Measurements from ENCODE around the gene RHBG. TPM values are rescaled to one million over a fixed set of nuclear protein-coding genes. Genes with fewer than 3 reads are reported as not detected.
A peak's percentile ranks its signal among the peaks of the same experiment; 100 is the strongest.
"Not testable (repeated sequence)": the region's sequence is repeated elsewhere in the genome, so short reads cannot be mapped to it uniquely, and the experiment has no call there.

RHBG gene
- total and polyA plus RNA-seq, 8 donors, result 2.2 to 4.9 (median 3.5) TPM; not detected in 2

DNA sequence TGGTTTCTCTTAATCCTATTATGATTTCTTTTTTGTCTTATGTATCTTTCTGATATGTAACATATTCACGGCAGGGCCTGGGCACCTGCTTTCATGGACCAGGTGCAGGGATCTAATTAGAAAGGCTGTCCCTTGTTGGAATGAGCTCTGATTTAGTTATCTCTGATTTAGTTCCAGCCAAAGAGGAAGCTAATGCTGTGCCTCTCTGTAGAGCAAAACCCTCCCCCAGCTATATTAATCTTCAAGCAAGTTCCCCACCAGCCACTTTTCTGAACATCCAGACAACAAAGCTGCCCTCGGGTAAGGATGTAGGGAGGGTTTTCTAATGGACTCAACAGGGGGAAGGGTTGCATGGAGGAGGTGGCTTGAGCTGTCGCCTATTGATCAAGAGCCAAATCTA is 24.6 kb upstream of the RHBG start:
- TF ChIP-seq, protein P1, sequence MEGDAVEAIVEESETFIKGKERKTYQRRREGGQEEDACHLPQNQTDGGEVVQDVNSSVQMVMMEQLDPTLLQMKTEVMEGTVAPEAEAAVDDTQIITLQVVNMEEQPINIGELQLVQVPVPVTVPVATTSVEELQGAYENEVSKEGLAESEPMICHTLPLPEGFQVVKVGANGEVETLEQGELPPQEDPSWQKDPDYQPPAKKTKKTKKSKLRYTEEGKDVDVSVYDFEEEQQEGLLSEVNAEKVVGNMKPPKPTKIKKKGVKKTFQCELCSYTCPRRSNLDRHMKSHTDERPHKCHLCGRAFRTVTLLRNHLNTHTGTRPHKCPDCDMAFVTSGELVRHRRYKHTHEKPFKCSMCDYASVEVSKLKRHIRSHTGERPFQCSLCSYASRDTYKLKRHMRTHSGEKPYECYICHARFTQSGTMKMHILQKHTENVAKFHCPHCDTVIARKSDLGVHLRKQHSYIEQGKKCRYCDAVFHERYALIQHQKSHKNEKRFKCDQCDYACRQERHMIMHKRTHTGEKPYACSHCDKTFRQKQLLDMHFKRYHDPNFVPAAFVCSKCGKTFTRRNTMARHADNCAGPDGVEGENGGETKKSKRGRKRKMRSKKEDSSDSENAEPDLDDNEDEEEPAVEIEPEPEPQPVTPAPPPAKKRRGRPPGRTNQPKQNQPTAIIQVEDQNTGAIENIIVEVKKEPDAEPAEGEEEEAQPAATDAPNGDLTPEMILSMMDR (IDR thresholded peaks at IDR 0.05), result no peak
- intact Hi-C loops (cut with DNase I), result no loop called here

DNA sequence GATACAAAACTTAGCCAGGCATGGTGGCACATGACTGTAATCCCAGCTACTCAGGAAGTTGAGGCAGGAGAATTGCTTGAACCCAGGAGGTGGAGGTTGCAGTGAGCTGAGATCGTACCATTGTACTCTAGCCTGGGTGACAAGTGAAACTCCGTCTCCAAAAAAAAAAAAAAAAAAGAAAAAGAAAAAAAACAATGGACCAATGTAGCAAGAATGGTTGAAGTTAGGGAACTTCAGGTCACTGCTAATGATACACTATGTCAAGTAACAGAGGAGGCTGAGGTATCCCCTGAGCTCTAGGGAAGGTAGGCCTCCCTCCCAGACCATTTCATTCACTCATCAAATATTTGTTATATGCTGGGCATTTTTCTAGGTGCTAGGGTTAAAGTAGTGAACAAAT is 23.0 kb upstream of the RHBG start:
- H3K9me3 ChIP-seq; H3K36me3 ChIP-seq; DNase-seq; H3K4me3 ChIP-seq; H3K27ac ChIP-seq; H3K27me3 ChIP-seq; H3K4me1 ChIP-seq; intact Hi-C loops (cut with DNase I); ATAC-seq: not testable (repeated sequence)

More for the DNA sequence above, 24.6 kb upstream of the RHBG start:
- no peak overlapping the region for H3K27ac ChIP-seq
- H3K9me3 ChIP-seq, result no peaks in the 10 kb centered on the region
- no peaks in the 10 kb centered on the region for H3K4me1 ChIP-seq
- ATAC-seq (no peak), DNase-seq (no peak)
- peaks cover 0 to 7% of the 10 kb centered on the region in 2 donors for H3K27me3 ChIP-seq
- no peaks in the 10 kb centered on the region for H3K36me3 ChIP-seq
- no peak overlapping the region for H3K4me3 ChIP-seq

DNA sequence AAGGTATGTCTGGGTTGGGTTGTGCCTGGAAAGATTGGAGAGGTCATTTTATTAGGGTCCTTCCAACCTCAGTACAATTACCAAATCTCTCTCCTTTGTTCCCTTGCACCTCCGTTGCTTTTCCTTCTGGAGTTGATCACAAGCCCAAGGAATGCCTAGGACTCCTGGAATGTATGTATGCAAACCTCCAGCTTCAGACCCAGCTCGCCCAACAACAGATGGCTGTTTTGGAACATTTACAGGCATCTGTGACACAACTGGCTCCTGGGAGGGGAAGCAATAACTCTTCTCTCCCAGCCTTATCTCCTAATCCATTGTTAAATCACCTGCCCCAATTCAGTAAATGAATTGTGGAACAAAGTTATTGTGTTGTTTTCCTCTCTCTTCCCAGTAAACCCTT is 22.4 kb upstream of the RHBG start:
- Histone ChIP-seq H3K27me3 (peaks cover 0 to 7% of the 10 kb centered on the region in 2 donors), H3K4me1 (no peaks in the 10 kb centered on the region), H3K27ac (no peak overlapping the region), H3K9me3 (no peaks in the 10 kb centered on the region), H3K36me3 (no peaks in the 10 kb centered on the region), H3K4me3 (no peak overlapping the region)
- intact Hi-C loops (cut with DNase I), result no loop called here
- TF ChIP-seq, protein P1 (IDR thresholded peaks at IDR 0.05), result no peak
- ATAC-seq (no peak), DNase-seq (no peak)

DNA sequence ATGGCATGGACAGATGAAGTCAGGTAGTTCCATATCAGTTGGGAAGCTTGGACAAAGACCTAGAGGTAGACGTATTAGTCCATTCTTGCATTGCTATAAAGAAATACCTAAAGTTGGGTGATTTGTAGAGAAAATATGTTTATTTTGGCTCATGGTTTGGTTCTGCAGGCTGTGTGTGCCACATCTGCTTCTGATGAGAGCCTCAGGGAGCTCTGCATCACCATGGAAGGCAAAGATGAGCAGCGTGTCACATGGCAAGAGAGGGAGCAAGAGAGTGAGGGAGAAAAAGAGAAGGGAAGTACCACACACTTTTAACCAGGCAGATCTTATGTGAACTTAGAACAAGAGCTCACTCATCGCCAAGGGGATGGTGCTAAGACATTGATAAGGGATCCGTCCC is 21.7 kb upstream of the RHBG start:
- DNase-seq, result no peak
- H3K4me3 ChIP-seq, result no peak overlapping the region

DNA sequence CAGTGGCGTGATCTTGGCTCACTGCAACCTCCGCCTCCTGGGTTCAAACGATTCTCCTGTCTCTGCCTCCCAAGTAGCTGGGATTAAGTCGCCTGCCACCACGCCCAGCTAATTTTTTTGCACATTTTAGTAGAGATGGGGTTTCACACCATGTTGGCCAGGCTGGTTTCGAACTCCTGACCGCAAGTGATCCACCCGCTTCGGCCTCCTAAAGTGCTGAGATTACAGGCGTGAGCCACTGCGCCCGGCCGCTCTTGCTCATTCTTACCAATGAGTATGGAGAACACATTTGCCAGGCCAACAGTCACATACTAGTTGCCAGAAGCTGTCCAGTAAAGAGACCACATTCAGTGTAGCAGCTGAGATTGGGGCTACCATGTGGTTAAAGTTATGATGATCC is 16.5 kb upstream of the RHBG start:
- DNase-seq, result peak in 1 of 4 donors; percentile 65
- intact Hi-C loops (cut with DNase I); H3K9me3 ChIP-seq; H3K27ac ChIP-seq; ATAC-seq; H3K4me3 ChIP-seq; H3K4me1 ChIP-seq; H3K36me3 ChIP-seq: not testable (repeated sequence)
- H3K27me3 ChIP-seq, result peaks cover 0 to 29% of the 10 kb centered on the region in 2 donors

More for the DNA sequence above, 21.7 kb upstream of the RHBG start:
- intact Hi-C loops (cut with DNase I), result no loop called here
- H3K36me3 ChIP-seq, result no peaks in the 10 kb centered on the region
- no peak for ATAC-seq
- no peaks in the 10 kb centered on the region for H3K9me3 ChIP-seq
- H3K4me1 ChIP-seq, result no peaks in the 10 kb centered on the region
- H3K27ac ChIP-seq, result no peak overlapping the region
- peaks cover 0 to 7% of the 10 kb centered on the region in 2 donors for H3K27me3 ChIP-seq
- TF ChIP-seq, protein P1 (IDR thresholded peaks at IDR 0.05), result no peak

DNA sequence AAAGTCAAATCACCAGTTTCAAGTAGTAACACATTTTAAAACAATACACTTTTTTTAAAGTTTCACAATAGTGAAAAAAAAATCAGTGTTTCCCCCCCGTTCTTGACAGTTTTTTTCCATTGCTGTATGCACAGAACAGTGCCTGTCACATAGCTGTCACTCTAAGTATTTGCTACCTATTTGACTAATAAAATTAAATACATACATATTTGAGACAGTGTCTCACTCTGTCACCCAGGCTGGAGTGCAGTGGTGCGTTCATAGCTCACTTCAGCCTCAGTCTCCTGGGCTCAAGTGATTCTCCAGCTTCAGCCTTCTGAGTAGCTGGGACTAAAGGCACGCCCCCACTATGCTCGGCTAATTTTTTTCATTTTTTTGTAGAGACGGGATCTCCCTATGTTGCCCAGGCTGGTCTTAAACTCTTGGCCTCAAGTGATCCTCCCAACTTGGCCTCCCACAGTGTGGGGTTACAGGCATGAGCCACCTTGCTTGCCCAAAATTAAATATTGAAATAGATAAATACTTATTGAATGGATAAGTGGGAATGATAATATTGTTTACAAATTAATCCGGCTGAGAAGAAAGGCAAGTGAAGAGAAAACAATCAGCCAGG is 12.6 kb upstream of the RHBG start:
- peaks cover 0 to 53% of the 10 kb centered on the region in 2 donors for H3K27me3 ChIP-seq
- ATAC-seq (peak; percentile 19), DNase-seq (no peak)
- TF ChIP-seq, protein P1 (IDR thresholded peaks at IDR 0.05), result no peak
- no peak overlapping the region for H3K4me3 ChIP-seq
- intact Hi-C loops (cut with DNase I), result no loop called here
- no peaks in the 10 kb centered on the region for H3K9me3 ChIP-seq
- H3K27ac ChIP-seq, result no peak overlapping the region
- H3K36me3 ChIP-seq, result no peaks in the 10 kb centered on the region
- no peaks in the 10 kb centered on the region for H3K4me1 ChIP-seq

All from left lung (tissue), 10 donors.